Measurements from ENCODE around the gene ENTPD5.
A peak's percentile ranks its signal among the peaks of the same experiment; 100 is the strongest.
"Not testable (repeated sequence)": the region's sequence is repeated elsewhere in the genome, so short reads cannot be mapped to it uniquely, and the experiment has no call there.

Gene ENTPD5

GRCh38 chr14:73935666-73936065 lies 83.4 kb downstream of the ENTPD5 start:
- peak; percentile 22 for TF ChIP-seq CTCF (IDR thresholded peaks at IDR 0.05; ENCODE audit: low read depth, low read length)
- H3K4me3 ChIP-seq (replicated peaks in 1 of 2; ENCODE audit: low read depth in 2 of 2, low read length in 2 of 2): no peak overlapping the region
- peak; percentile 11 to 26 for DNase-seq (ENCODE audit: low read depth in 2 of 2)

- H3K4me3 ChIP-seq (replicated peaks in 1 of 2; ENCODE audit: low read depth in 2 of 2, low read length in 2 of 2): no peak overlapping the region
- DNase-seq (ENCODE audit: low read depth in 2 of 2): no peak
These were observed 94.8 kb downstream of the ENTPD5 start for GRCh38 chr14:73924337-73924736.

GRCh38 chr14:73919457-73919856 lies 99.6 kb downstream of the ENTPD5 start:
- DNase-seq (ENCODE audit: low read depth in 2 of 2): not testable (repeated sequence)

More at GRCh38 chr14:73924337-73924736, 94.8 kb downstream of the ENTPD5 start:
- TF ChIP-seq CTCF (IDR thresholded peaks at IDR 0.05; ENCODE audit: low read depth, low read length): no peak

GRCh38 chr14:73916324-73916723 lies 102.8 kb downstream of the ENTPD5 start:
- no peak for DNase-seq (ENCODE audit: low read depth in 2 of 2)
- no peak overlapping the region for H3K4me3 ChIP-seq (replicated peaks in 1 of 2; ENCODE audit: low read depth in 2 of 2, low read length in 2 of 2)
- TF ChIP-seq CTCF (IDR thresholded peaks at IDR 0.05; ENCODE audit: low read depth, low read length): no peak

More at GRCh38 chr14:73919457-73919856, 99.6 kb downstream of the ENTPD5 start:
- H3K4me3 ChIP-seq (replicated peaks in 1 of 2; ENCODE audit: low read depth in 2 of 2, low read length in 2 of 2): not testable (repeated sequence)

GRCh38 chr14:73913256-73913655 lies 105.8 kb downstream of the ENTPD5 start:
- peak; percentile 26 to 67 for DNase-seq (ENCODE audit: low read depth in 2 of 2)
- no peak for TF ChIP-seq CTCF (IDR thresholded peaks at IDR 0.05; ENCODE audit: low read depth, low read length)
- no peak overlapping the region for H3K4me3 ChIP-seq (replicated peaks in 1 of 2; ENCODE audit: low read depth in 2 of 2, low read length in 2 of 2)

GRCh38 chr14:73909681-73910080 lies 109.4 kb downstream of the ENTPD5 start:
- no peak overlapping the region for H3K4me3 ChIP-seq (replicated peaks in 1 of 2; ENCODE audit: low read depth in 2 of 2, low read length in 2 of 2)
- DNase-seq (ENCODE audit: low read depth in 2 of 2): no peak
- no peak for TF ChIP-seq CTCF (IDR thresholded peaks at IDR 0.05; ENCODE audit: low read depth, low read length)

All from cardiac fibroblast (primary cell).